ENCODE measurements around the gene SPTB.

Gene SPTB

DNA sequence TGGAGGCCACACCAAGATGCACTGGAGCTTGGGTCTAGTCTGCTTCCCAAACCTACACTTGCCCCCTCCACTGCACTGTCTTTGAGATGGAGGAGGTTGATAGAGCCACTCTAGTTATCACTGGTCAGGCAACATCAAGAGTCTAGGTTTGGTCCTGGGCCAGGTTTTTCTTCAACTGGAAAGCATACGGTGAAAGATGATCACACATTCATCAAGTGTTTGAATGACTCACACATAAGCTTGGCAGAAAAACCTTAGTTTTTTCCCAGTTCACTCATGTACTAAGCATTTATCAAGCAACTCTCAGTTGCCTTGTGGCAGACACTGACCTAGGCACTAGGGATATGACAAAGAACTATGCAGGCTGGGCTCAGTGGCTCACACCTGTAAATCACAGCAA, 91.0 kb downstream of the SPTB start:
- no peaks in the 10 kb centered on the region for H3K9me3 ChIP-seq (ENCODE audit: control insufficient read depth, insufficient read depth, low read length)
- no peaks in the 10 kb centered on the region for H3K27me3 ChIP-seq (ENCODE audit: control insufficient read depth, insufficient read depth, low read length)
- no peak overlapping the region for H3K4me3 ChIP-seq (ENCODE audit: low read depth, low read length)
- no peak overlapping the region for H3K9ac ChIP-seq (ENCODE audit: low read depth, low read length)
- H3K4me1 ChIP-seq (ENCODE audit: control insufficient read depth, insufficient read depth, low read length), result no peaks in the 10 kb centered on the region
- no peaks in the 10 kb centered on the region for H3K36me3 ChIP-seq (ENCODE audit: control insufficient read depth, insufficient read depth, low read length)
- no peak overlapping the region for H3K27ac ChIP-seq (ENCODE audit: low read depth, low read length)

DNA sequence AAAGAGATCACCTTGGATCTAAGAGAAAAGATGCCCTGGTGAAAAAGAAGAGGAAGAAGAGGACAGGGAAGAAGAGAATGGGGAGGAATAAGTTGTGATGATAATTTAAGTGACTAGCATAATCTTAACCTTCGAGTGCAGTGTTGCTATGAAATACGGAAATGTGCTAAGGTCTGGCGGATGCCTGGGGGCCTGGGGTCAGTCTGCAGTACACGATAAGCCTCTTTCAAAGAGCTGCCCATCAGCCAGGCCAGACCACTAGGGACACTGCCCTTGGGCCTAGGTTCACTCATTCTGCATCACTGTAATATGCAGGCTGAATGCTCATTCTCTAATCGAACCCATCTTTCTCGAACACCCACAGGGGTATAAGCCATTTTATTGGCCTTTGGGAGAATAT, 92.1 kb downstream of the SPTB start:
- Histone ChIP-seq H3K9me3 (ENCODE audit: control insufficient read depth, insufficient read depth, low read length) (no peaks in the 10 kb centered on the region), H3K4me1 (ENCODE audit: control insufficient read depth, insufficient read depth, low read length) (no peaks in the 10 kb centered on the region), H3K27me3 (ENCODE audit: control insufficient read depth, insufficient read depth, low read length) (no peaks in the 10 kb centered on the region), H3K9ac (ENCODE audit: low read depth, low read length) (no peak overlapping the region), H3K36me3 (ENCODE audit: control insufficient read depth, insufficient read depth, low read length) (no peaks in the 10 kb centered on the region), H3K4me3 (ENCODE audit: low read depth, low read length) (no peak overlapping the region), H3K27ac (ENCODE audit: low read depth, low read length) (no peak overlapping the region)

DNA sequence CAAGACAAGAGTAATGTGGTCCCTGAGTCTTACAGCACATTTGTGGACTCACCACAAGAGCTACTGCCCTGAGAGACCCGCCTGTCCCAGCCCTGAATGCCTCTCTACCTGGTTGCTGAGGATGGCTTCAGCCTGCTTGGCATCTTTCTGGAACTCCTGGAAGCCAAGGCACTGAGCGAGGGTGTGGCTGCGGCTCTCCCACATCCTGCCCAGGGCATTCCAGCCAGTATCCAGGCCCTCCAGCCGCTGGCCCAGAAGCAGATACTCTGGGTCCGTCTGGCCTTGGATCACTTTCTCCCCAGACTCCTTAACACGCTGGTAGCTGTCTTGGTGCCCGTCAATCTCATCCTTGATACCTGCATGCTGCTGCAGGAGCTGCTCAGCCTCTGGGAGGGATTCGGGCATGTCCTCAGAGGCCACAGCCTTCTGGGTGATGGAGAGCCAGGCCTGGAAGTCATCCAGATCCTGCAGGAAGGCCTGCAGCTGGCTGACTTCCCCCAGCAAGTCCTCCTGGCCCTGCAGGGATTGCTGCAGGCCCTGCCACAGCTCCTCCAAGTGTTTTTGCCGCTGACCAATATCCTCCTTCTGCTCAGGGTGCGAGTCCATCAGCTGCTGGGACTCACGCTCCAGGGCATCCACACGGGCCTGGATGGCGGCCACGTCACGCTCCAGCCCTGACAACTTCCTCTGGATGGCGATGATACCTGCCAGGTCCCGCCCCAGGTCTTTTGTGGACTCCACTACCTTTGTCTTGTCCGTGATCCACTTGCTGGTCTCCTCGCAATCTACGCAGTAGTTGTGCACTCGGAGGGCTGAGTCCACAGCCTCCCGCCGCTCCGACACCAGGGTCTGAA, 93.2 kb downstream of the SPTB start:
- Histone ChIP-seq H3K27me3 (ENCODE audit: control insufficient read depth, insufficient read depth, low read length) (no peaks in the 10 kb centered on the region), H3K4me3 (ENCODE audit: low read depth, low read length) (no peak overlapping the region), H3K27ac (ENCODE audit: low read depth, low read length) (no peak overlapping the region), H3K9me3 (ENCODE audit: control insufficient read depth, insufficient read depth, low read length) (no peaks in the 10 kb centered on the region), H3K4me1 (ENCODE audit: control insufficient read depth, insufficient read depth, low read length) (no peaks in the 10 kb centered on the region), H3K36me3 (ENCODE audit: control insufficient read depth, insufficient read depth, low read length) (no peaks in the 10 kb centered on the region), H3K9ac (ENCODE audit: low read depth, low read length) (no peak overlapping the region)

DNA sequence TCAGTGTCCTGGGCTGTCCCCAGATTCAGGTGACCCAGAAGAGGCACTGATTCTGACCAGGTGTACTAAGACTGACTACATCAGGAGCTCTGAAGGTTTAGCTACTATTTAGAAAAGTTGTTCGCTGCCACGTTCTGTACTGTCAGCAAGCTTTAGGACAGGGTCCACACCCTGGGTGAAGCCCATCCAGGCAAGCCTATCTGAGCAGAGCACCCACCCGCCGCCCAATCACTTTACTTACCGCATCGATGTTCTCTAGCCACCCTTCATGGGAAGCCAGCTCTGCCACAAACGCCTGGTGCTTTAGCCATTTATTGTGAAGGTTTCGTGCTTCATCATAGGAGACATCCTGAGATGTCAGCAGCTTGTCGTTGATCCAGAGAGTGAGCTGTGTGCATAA, 95.7 kb downstream of the SPTB start:
- Histone ChIP-seq H3K27ac (ENCODE audit: low read depth, low read length) (no peak overlapping the region), H3K4me3 (ENCODE audit: low read depth, low read length) (no peak overlapping the region), H3K27me3 (ENCODE audit: control insufficient read depth, insufficient read depth, low read length) (no peaks in the 10 kb centered on the region), H3K9ac (ENCODE audit: low read depth, low read length) (no peak overlapping the region), H3K4me1 (ENCODE audit: control insufficient read depth, insufficient read depth, low read length) (no peaks in the 10 kb centered on the region), H3K36me3 (ENCODE audit: control insufficient read depth, insufficient read depth, low read length) (no peaks in the 10 kb centered on the region), H3K9me3 (ENCODE audit: control insufficient read depth, insufficient read depth, low read length) (no peaks in the 10 kb centered on the region)

DNA sequence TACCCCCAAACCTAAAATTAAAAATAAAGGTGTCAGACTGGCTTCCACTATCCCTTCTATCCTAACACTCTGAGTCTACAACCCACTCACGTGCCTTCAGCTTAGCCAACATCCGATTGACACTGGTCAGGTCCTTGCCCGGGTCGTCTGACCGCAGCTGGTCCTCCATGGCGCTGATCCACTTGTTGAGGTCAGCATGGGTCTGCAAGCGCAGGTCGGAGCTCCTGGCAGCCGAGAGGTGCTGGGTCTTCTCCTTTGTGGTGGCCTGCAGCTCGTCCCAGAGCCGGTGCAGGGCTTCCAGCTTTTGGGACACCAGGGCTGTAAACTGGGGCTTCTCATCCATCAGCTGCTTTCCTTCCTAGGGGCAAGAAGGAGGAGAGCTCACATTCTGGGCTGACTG, 97.5 kb downstream of the SPTB start:
- H3K27me3 ChIP-seq (ENCODE audit: control insufficient read depth, insufficient read depth, low read length), result no peaks in the 10 kb centered on the region
- H3K36me3 ChIP-seq (ENCODE audit: control insufficient read depth, insufficient read depth, low read length), result no peaks in the 10 kb centered on the region
- no peaks in the 10 kb centered on the region for H3K4me1 ChIP-seq (ENCODE audit: control insufficient read depth, insufficient read depth, low read length)

DNA sequence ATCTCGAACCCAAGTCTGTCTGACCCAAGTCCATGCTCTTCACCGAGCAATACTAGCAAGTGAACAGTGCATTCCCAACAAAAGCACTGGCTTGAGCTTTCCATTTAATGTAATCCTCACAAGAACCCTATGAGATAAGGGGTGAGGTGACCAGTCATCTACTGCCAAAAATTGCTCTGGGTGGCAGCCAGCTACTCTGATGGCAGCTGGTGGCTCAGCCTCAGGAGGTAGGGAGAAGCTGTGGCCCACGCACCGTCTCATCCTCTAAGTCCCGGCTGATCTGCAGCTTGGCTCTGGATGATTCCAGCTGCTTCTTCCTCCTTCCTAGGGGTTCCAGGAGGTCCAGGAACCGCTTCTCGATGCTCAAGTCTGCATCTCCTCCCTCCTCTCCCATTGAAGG, 100.2 kb downstream of the SPTB start:
- H3K36me3 ChIP-seq (ENCODE audit: control insufficient read depth, insufficient read depth, low read length), result no peaks in the 10 kb centered on the region
- no peaks in the 10 kb centered on the region; the same call in 1 of the 2 replicates for H3K4me1 ChIP-seq (ENCODE audit: control insufficient read depth, insufficient read depth, low read length)
- no peak overlapping the region for H3K4me3 ChIP-seq (ENCODE audit: low read depth, low read length)

More for the DNA sequence above, 97.5 kb downstream of the SPTB start:
- no peak overlapping the region for H3K9ac ChIP-seq (ENCODE audit: low read depth, low read length)
- no peak overlapping the region for H3K27ac ChIP-seq (ENCODE audit: low read depth, low read length)
- no peaks in the 10 kb centered on the region for H3K9me3 ChIP-seq (ENCODE audit: control insufficient read depth, insufficient read depth, low read length)
- H3K4me3 ChIP-seq (ENCODE audit: low read depth, low read length), result no peak overlapping the region

DNA sequence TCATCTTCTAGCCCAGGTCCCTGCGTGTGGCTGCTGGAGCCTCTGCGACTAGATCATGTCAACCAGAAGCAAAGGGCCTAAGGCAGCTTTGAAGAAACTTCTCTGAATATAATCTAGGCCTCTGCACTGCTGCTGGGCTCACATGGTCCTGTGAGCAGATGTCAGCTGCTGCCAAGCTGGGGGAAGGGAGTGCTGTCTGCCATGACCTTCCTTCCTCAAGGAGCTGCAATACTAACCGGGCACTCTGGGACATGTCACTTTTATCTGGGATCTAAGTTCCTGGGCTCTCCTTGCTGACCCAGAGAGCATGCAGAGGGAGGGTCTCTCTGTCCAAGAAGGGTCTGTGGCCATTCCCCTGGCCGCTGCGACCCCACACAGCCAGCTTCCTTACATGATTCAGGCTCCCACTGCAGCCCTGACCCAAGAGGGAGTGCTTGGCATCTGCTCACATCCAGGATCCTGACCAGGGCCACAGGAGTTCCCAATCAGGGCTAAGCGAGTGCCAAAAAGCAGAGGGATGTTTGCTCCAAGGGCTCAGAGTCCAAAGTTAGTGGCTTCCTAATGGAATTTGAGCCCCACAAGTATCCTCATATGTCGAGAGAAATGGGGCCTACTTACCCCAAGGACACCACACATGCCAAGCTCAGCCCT, 101.5 kb downstream of the SPTB start:
- no peak overlapping the region for H3K4me3 ChIP-seq (ENCODE audit: low read depth, low read length)
- H3K9me3 ChIP-seq (ENCODE audit: control insufficient read depth, insufficient read depth, low read length), result peaks cover 8% of the 10 kb centered on the region; the same call in 1 of the 2 replicates
- no peak overlapping the region for H3K27ac ChIP-seq (ENCODE audit: low read depth, low read length)
- no peaks in the 10 kb centered on the region; the same call in 1 of the 2 replicates for H3K4me1 ChIP-seq (ENCODE audit: control insufficient read depth, insufficient read depth, low read length)
- H3K27me3 ChIP-seq (ENCODE audit: control insufficient read depth, insufficient read depth, low read length), result no peaks in the 10 kb centered on the region
- H3K9ac ChIP-seq (ENCODE audit: low read depth, low read length), result no peak overlapping the region
- H3K36me3 ChIP-seq (ENCODE audit: control insufficient read depth, insufficient read depth, low read length), result no peaks in the 10 kb centered on the region

More for the DNA sequence above, 100.2 kb downstream of the SPTB start:
- Histone ChIP-seq H3K27me3 (ENCODE audit: control insufficient read depth, insufficient read depth, low read length) (no peaks in the 10 kb centered on the region), H3K9ac (ENCODE audit: low read depth, low read length) (no peak overlapping the region), H3K9me3 (ENCODE audit: control insufficient read depth, insufficient read depth, low read length) (no peaks in the 10 kb centered on the region), H3K27ac (ENCODE audit: low read depth, low read length) (no peak overlapping the region)

DNA sequence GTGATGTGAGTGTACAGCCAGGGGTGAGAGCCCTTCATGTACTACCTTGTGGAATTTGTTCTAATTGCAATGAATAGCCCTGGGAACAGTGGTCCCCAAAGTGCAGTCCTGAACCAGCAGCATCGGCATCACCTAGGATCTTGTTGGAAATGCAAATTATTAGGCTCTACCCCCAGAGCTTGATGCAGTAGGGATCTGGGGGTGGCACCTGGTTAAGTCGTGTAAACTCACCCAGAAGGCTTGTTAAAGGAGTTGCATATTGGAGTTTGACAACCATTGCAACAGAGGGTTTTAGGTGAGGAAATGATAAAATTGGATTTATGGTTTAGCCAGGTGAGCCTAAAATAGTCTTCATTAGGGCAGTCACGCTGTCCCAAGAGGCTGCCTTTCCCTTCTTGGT, 102.2 kb downstream of the SPTB start:
- no peaks in the 10 kb centered on the region for H3K36me3 ChIP-seq (ENCODE audit: control insufficient read depth, insufficient read depth, low read length)
- H3K27me3 ChIP-seq (ENCODE audit: control insufficient read depth, insufficient read depth, low read length), result no peaks in the 10 kb centered on the region
- no peak overlapping the region for H3K4me3 ChIP-seq (ENCODE audit: low read depth, low read length)
- H3K9ac ChIP-seq (ENCODE audit: low read depth, low read length), result no peak overlapping the region
- no peak overlapping the region for H3K27ac ChIP-seq (ENCODE audit: low read depth, low read length)
- no peaks in the 10 kb centered on the region; the same call in 1 of the 2 replicates for H3K4me1 ChIP-seq (ENCODE audit: control insufficient read depth, insufficient read depth, low read length)
- peaks cover 8% of the 10 kb centered on the region; the same call in 1 of the 2 replicates for H3K9me3 ChIP-seq (ENCODE audit: control insufficient read depth, insufficient read depth, low read length)

DNA sequence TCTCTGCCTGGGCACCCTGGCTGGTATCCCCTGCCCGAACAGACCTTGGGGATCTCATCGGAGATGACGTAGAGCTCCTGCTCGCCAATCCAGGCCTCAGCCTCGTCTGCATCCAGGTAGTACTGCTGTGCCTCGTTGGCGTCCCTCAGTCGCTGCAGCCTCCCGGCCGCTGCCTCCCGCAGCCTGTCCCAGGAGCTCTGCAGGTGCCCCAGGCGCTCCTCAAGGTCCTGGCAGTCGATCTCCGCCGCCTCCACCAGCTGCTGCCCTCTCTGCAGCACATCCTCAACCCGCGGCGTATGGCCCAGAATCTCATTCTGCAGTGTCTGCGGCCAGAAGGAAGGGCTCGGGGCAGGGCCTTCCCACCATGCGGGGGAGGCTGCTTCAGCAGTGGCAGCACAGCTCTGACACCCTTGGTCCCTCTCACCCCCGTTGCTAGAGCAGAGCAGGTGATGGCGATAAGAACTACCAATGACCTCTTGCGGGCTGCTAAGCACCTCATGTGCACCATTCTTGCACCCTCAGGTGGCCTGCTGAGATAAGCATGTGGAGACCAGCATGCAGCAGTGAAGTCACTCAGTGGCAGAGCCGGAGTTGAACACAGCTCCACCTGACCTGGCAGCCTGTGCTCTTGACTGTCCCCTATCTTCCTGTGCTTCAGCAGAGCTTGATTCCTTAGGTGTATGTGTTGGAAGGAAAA, 104.5 kb downstream of the SPTB start:
- Histone ChIP-seq H3K4me1 (ENCODE audit: control insufficient read depth, insufficient read depth, low read length) (no peaks in the 10 kb centered on the region; the same call in 1 of the 2 replicates), H3K27ac (ENCODE audit: low read depth, low read length) (no peak overlapping the region), H3K27me3 (ENCODE audit: control insufficient read depth, insufficient read depth, low read length) (no peaks in the 10 kb centered on the region), H3K36me3 (ENCODE audit: control insufficient read depth, insufficient read depth, low read length) (no peaks in the 10 kb centered on the region), H3K9me3 (ENCODE audit: control insufficient read depth, insufficient read depth, low read length) (peaks cover 8% of the 10 kb centered on the region; the same call in 1 of the 2 replicates), H3K4me3 (ENCODE audit: low read depth, low read length) (no peak overlapping the region), H3K9ac (ENCODE audit: low read depth, low read length) (no peak overlapping the region)

DNA sequence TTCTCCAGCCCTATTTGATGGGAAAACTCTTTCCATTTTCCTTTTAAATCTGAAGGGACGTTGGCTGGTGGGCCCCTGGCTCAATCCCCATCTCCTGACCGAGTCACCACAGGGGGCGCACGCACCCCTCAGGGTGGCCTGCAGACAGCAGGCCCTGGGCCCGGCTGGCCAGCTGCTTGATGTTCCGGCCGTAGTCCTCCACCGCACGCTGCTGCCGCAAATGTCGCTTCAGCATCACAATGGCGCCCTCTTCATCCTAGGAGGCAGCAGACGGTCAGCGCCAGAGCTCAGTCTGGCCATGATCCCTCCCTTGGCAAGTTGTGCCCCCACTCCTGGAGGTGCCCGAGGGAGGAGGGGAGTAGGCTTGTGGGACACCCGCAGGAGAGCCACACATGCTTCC, 105.4 kb downstream of the SPTB start:
- no peaks in the 10 kb centered on the region for H3K27me3 ChIP-seq (ENCODE audit: control insufficient read depth, insufficient read depth, low read length)
- H3K9ac ChIP-seq (ENCODE audit: low read depth, low read length), result no peak overlapping the region
- H3K36me3 ChIP-seq (ENCODE audit: control insufficient read depth, insufficient read depth, low read length), result no peaks in the 10 kb centered on the region

More for the DNA sequence above, 105.4 kb downstream of the SPTB start:
- Histone ChIP-seq H3K4me1 (ENCODE audit: control insufficient read depth, insufficient read depth, low read length) (no peaks in the 10 kb centered on the region; the same call in 1 of the 2 replicates), H3K4me3 (ENCODE audit: low read depth, low read length) (no peak overlapping the region), H3K27ac (ENCODE audit: low read depth, low read length) (no peak overlapping the region), H3K9me3 (ENCODE audit: control insufficient read depth, insufficient read depth, low read length) (peaks cover 8% of the 10 kb centered on the region; the same call in 1 of the 2 replicates)
